Esophagus muscularis mucosa (tissue), 4 donors: ENCODE measurements around the gene UBE4B.

Source experiments
- CTCF ChIP-seq, 3 experiments: fragments of 200-600 bp in 2 of 3; fragments of 450-650 bp in 1 of 3; sonication (generic) in 2 of 3; IDR thresholded peaks; one replicate each; pipeline ENCODE4 v1.5.1; 2017 to 2019; ENCODE audit warnings: antibody characterized with exemption in 3 of 3, mild to moderate bottlenecking in 2 of 3, moderate library complexity in 1 of 3
- EP300 ChIP-seq: sonication (generic); formaldehyde crosslinking; IDR thresholded peaks from one replicate; pipeline ENCODE4 v1.6.1; 2017; ENCODE audit warnings: antibody characterized with exemption
- POLR2A ChIP-seq: fragments of 450-650 bp; IDR thresholded peaks from one replicate; pipeline ENCODE4 v1.6.1; 2017; ENCODE audit warnings: antibody characterized with exemption, moderate library complexity, mild to moderate bottlenecking, low read depth
- POLR2AphosphoS5 ChIP-seq, 2 donors: sonication (generic); formaldehyde crosslinking; IDR thresholded peaks; one replicate each; pipeline ENCODE4 v1.6.1; 2017; ENCODE audit warnings: antibody characterized with exemption in 2 of 2

GRCh38 chr1:10196976-10197375, 164.2 kb downstream of the UBE4B start:
- TF ChIP-seq CTCF (IDR thresholded peaks at IDR 0.05): no peak
- no peak for TF ChIP-seq POLR2AphosphoS5 (IDR thresholded peaks at IDR 0.05)
- TF ChIP-seq POLR2A: no peak
- TF ChIP-seq EP300: no peak
